D721Med (cell line): ENCODE measurements around the gene SEPTIN10.

ENCODE experiments used
- DNase-seq: peaks from one replicate; pipeline ENCODE4 v3.0.0; 2011; ENCODE audit warnings: low spot score; ENCODE audit not compliant: insufficient read length
- FAIRE-seq: peaks from 2 replicates; lab custom pipeline; 2011; peaks lifted over from hg19 to GRCh38; lab: Jason Lieb, UNC
- CTCF ChIP-seq: IDR thresholded peaks from 2 replicates; pipeline ENCODE4 v1.5.1; 2012; ENCODE audit warnings: mild to moderate bottlenecking, control low read depth; ENCODE audit not compliant: insufficient read depth; ENCODE audit errors: missing control alignments

SEPTIN10 gene

GRCh38 chr2:109501461-109501860 lies 112.3 kb downstream of the SEPTIN10 start:
- no peak for TF ChIP-seq CTCF
- no peak for DNase-seq
- no peak for FAIRE-seq

- TF ChIP-seq CTCF, result no peak
- FAIRE-seq (no peak), DNase-seq (no peak)
Observed at GRCh38 chr2:109500910-109501309, 112.9 kb downstream of the SEPTIN10 start.

GRCh38 chr2:109499566-109499965 lies 114.2 kb downstream of the SEPTIN10 start:
- FAIRE-seq (no peak), DNase-seq (no peak)

GRCh38 chr2:109498906-109499305 lies 114.9 kb downstream of the SEPTIN10 start:
- FAIRE-seq, result no peak
- TF ChIP-seq CTCF, result no peak
- no peak for DNase-seq

More at GRCh38 chr2:109499566-109499965, 114.2 kb downstream of the SEPTIN10 start:
- TF ChIP-seq CTCF, result no peak

GRCh38 chr2:109497911-109498870 lies 115.6 kb downstream of the SEPTIN10 start:
- TF ChIP-seq CTCF, result no peak
- FAIRE-seq (no peak), DNase-seq (no peak)

- FAIRE-seq (no peak), DNase-seq (no peak)
- no peak for TF ChIP-seq CTCF
Observed at GRCh38 chr2:109497463-109497862, 116.3 kb downstream of the SEPTIN10 start.

- no peak for TF ChIP-seq CTCF
- no peak for DNase-seq
- FAIRE-seq, result no peak
Observed at GRCh38 chr2:109494351-109494750, 119.4 kb downstream of the SEPTIN10 start.
